Fibroblast of villous mesenchyme (primary cell): Measurements from ENCODE around the gene CDK4. TPM values are rescaled to one million over a fixed set of nuclear protein-coding genes. Genes with fewer than 3 reads are reported as not detected.

Experiments used
- DNase-seq: peaks from one replicate; pipeline ENCODE4 v3.0.0-alpha.2; 2010; ENCODE audit warnings: low read depth
- H3K4me3 ChIP-seq: 2 replicates; pipeline ENCODE4 v1.5.1; 2011; ENCODE audit warnings: low read depth, mild to moderate bottlenecking, low read length
- CTCF ChIP-seq: IDR thresholded peaks from 2 replicates; pipeline ENCODE4 v1.5.1; 2012; ENCODE audit warnings: low read depth, mild to moderate bottlenecking, low read length; ENCODE audit not compliant: insufficient read depth
- total RNA-seq: library from RNA; depleted of rRNA; stranded (reverse); fragments of >200 nt; gene quantifications from 2 replicates; pipeline ENCODE4 v1.2.3, GENCODE V29; 2012

Gene CDK4
- total RNA-seq, 1 donor: 299 TPM

GRCh38 chr12:57713209-57713608 lies 38.9 kb downstream of the CDK4 start:
- TF ChIP-seq CTCF: no peak
- DNase-seq: no peak
- H3K4me3 ChIP-seq: no peak overlapping the region

- no peak for TF ChIP-seq CTCF
- H3K4me3 ChIP-seq: no peak overlapping the region
- DNase-seq: no peak
Observed at GRCh38 chr12:57712701-57713100, 39.4 kb downstream of the CDK4 start.

- no peak for TF ChIP-seq CTCF
- H3K4me3 ChIP-seq: no peak overlapping the region
- DNase-seq: no peak
Observed at GRCh38 chr12:57708296-57708695, 43.8 kb downstream of the CDK4 start.

- TF ChIP-seq CTCF: no peak
- no peak overlapping the region for H3K4me3 ChIP-seq
- no peak for DNase-seq
Observed at GRCh38 chr12:57707250-57707649, 44.9 kb downstream of the CDK4 start.

- no peak overlapping the region for H3K4me3 ChIP-seq
- TF ChIP-seq CTCF: no peak
- no peak for DNase-seq
Observed at GRCh38 chr12:57700317-57700716, 51.8 kb downstream of the CDK4 start.

- no peak overlapping the region for H3K4me3 ChIP-seq
- no peak for TF ChIP-seq CTCF
- DNase-seq: no peak
Observed at GRCh38 chr12:57698414-57698813, 53.7 kb downstream of the CDK4 start.

Other genes starting within 250 kb of the CDK4 start
- 18.1 and 56.7 TPM in 2 replicates for gene DDIT3, start 231.8 kb downstream of the CDK4 start, total RNA-seq
- gene MBD6, start 229.5 kb downstream of the CDK4 start, total RNA-seq: 4.8 and 6.9 TPM in 2 replicates
- gene DCTN2, start 205.1 kb downstream of the CDK4 start, total RNA-seq: 111 and 120 TPM in 2 replicates
- gene KIF5A, start 202.3 kb downstream of the CDK4 start, total RNA-seq: 0.86 and 1.3 TPM in 2 replicates
- 21.3 and 33.2 TPM in 2 replicates for gene PIP4K2C, start 161.1 kb downstream of the CDK4 start, total RNA-seq
- gene DTX3, start 147.5 kb downstream of the CDK4 start, total RNA-seq: 19.0 and 22.9 TPM in 2 replicates
- 28.0 and 48.4 TPM in 2 replicates for gene ARHGEF25, start 140.9 kb downstream of the CDK4 start, total RNA-seq
- gene B4GALNT1, start 119.1 kb downstream of the CDK4 start, total RNA-seq: 3.0 and 5.2 TPM in 2 replicates
- 95.3 and 98.0 TPM in 2 replicates for gene OS9, start 58.2 kb downstream of the CDK4 start, total RNA-seq
- gene AGAP2, start 13.6 kb downstream of the CDK4 start, total RNA-seq: 0.32 and 0.43 TPM in 2 replicates
- gene TSPAN31, start 7.3 kb downstream of the CDK4 start, total RNA-seq: 39.9 and 62.2 TPM in 2 replicates
- 2.6 and 3.5 TPM in 2 replicates for gene MARCHF9, start 2.8 kb upstream of the CDK4 start, total RNA-seq
- 0.97 and 3.0 TPM in 2 replicates for gene CYP27B1, start 14.8 kb upstream of the CDK4 start, total RNA-seq
- gene METTL1, start 19.8 kb upstream of the CDK4 start, total RNA-seq: 5.2 and 7.4 TPM in 2 replicates
- gene EEF1AKMT3, start 20.3 kb upstream of the CDK4 start, total RNA-seq: 6.9 and 8.1 TPM in 2 replicates
- 19.0 and 25.5 TPM in 2 replicates for gene TSFM, start 30.5 kb upstream of the CDK4 start, total RNA-seq
- 2.9 and 4.3 TPM in 2 replicates for gene AVIL, start 66.4 kb upstream of the CDK4 start, total RNA-seq
- 64.8 and 76.0 TPM in 2 replicates for gene CTDSP2, start 94.4 kb upstream of the CDK4 start, total RNA-seq
- 7.1 and 9.9 TPM in 2 replicates for gene ATP23, start 189.3 kb upstream of the CDK4 start, total RNA-seq